Hypothalamus (tissue), 51 donors: ENCODE measurements around the gene YWHAG.
"Not testable (repeated sequence)": the region's sequence is repeated elsewhere in the genome, so short reads cannot be mapped to it uniquely, and the experiment has no call there.

Experiments used
- DNase-seq, 51 donors: peaks; one replicate each; lab custom pipeline; 2025; lab: John Stamatoyannopoulos, UW

The YWHAG gene

GRCh38 chr7:76351372-76351771, 7.4 kb downstream of the YWHAG start:
- DNase-seq: no peak

- DNase-seq: no peak
Observed at GRCh38 chr7:76349313-76349885, 9.4 kb downstream of the YWHAG start.

- no peak for DNase-seq
Observed at GRCh38 chr7:76347710-76348109, 11.1 kb downstream of the YWHAG start.

- DNase-seq: no peak
Observed at GRCh38 chr7:76346778-76347177, 12.0 kb downstream of the YWHAG start.

- DNase-seq: no peak
Observed at GRCh38 chr7:76346097-76346496, 12.7 kb downstream of the YWHAG start.

GRCh38 chr7:76343931-76344321, 14.9 kb downstream of the YWHAG start:
- DNase-seq: no peak

- DNase-seq: no peak
Observed at GRCh38 chr7:76343294-76343930, 15.4 kb downstream of the YWHAG start.

- no peak for DNase-seq
Observed at GRCh38 chr7:76342222-76342621, 16.6 kb downstream of the YWHAG start.

GRCh38 chr7:76340617-76341131, 18.1 kb downstream of the YWHAG start:
- no peak for DNase-seq

GRCh38 chr7:76338298-76339084, 20.3 kb downstream of the YWHAG start:
- no peak for DNase-seq

- DNase-seq: no peak
Observed at GRCh38 chr7:76337147-76337546, 21.6 kb downstream of the YWHAG start.

- no peak for DNase-seq
Observed at GRCh38 chr7:76336094-76336493, 22.7 kb downstream of the YWHAG start.

GRCh38 chr7:76335417-76335816, 23.4 kb downstream of the YWHAG start:
- not testable (repeated sequence) for DNase-seq

- no peak for DNase-seq
Observed at GRCh38 chr7:76334320-76334967, 24.3 kb downstream of the YWHAG start.

- DNase-seq: no peak
Observed at GRCh38 chr7:76333511-76334101, 25.2 kb downstream of the YWHAG start.

GRCh38 chr7:76332078-76332477, 26.7 kb downstream of the YWHAG start:
- DNase-seq: no peak

- no peak for DNase-seq
Observed at GRCh38 chr7:76330673-76331072, 28.1 kb downstream of the YWHAG start.

GRCh38 chr7:76330261-76330660, 28.5 kb downstream of the YWHAG start:
- DNase-seq: no peak

GRCh38 chr7:76329479-76329878, 29.3 kb downstream of the YWHAG start:
- no peak for DNase-seq

GRCh38 chr7:76328389-76328788, 30.4 kb downstream of the YWHAG start:
- DNase-seq: no peak

- DNase-seq: no peak
Observed at GRCh38 chr7:76327610-76328009, 31.2 kb downstream of the YWHAG start.
